Stimulated activated CD8-positive, alpha-beta memory T cell treated with anti-CD3 and anti-CD28 coated beads, Interleukin-4, amount 100 ng/mL, for 4 hours (primary cell): ENCODE results near the gene EIF4B.

ENCODE experiments used
- DNase-seq, 2 donors: peaks; one replicate each; pipeline ENCODE4 v3.0.0-alpha.2; 2020; ENCODE audit warnings: low read depth in 2 of 2, low spot score in 1 of 2

The EIF4B gene

DNA sequence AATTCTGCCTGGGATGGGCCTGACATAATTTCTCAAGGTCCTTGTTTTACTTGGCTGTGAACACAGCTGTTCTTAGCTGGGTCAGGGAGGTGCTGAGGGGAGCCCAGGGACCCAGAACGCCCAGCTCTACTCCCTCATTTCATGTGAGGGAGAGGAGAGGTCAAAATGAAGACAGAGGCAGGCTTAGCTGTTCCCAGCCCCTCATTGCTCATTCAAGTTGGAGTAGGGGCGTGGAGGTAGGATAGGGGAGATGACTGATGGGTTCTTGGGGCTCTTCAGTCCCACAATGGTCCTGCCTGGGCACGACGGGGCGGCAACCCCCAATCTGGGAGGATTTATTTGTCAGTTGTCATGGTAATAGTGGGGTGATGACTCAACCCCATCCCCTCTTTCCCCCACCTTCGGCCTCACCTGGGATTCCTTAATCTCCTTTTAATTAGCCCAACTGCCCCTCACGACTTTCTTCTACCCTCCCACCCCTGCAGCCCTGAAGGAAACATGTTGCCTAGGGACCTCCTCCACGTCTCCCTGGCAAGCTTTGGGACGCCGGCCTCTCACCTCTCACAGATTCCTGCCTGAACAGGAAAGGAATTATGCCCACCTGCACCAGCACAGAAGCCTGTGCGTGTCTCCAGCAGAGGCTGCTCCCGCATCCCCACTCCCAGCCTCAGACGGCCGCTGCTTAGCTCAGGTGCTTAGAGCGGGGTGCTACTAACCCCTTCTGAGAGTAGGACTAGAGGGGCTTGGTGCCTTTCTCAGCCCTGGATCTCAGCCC is 62.7 kb downstream of the EIF4B start:
- no peak for DNase-seq

DNA sequence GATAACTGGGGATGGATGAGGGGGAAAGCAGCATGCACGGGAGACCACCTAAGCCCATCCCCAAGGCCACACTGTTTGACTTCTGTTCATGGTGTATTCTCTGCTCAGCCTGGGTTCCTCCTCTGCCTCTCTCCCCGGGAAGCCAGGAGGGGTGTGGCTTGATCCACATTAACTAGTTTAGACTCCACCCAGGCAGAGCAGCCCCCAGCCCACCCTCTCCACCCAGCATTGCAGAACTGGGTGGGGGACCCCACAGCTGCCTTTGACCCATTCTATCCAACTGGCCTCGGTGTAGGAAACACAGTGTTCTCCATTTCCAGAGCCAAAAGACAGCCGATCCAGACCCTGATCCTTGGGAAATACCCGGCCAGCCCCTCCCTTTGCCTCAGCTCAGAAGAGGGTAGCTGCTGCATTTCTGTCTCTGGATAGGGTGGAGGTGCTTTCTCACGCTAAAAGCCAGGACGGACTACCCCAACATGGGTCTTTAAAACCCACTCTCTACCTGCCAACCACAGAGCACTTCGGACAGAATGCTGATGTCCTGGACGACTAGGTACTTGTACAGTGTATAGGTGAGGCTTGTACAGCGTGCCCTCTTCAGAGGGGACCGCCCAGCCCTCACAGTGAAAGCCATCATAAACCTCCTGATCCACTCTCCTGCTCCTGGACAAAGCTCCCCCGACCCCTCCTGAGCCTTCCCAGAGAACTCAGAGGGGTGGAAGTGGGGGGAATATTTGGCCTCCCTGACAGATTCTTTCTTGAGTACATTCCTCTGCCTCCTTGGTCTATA is 63.6 kb downstream of the EIF4B start:
- DNase-seq: no peak

DNA sequence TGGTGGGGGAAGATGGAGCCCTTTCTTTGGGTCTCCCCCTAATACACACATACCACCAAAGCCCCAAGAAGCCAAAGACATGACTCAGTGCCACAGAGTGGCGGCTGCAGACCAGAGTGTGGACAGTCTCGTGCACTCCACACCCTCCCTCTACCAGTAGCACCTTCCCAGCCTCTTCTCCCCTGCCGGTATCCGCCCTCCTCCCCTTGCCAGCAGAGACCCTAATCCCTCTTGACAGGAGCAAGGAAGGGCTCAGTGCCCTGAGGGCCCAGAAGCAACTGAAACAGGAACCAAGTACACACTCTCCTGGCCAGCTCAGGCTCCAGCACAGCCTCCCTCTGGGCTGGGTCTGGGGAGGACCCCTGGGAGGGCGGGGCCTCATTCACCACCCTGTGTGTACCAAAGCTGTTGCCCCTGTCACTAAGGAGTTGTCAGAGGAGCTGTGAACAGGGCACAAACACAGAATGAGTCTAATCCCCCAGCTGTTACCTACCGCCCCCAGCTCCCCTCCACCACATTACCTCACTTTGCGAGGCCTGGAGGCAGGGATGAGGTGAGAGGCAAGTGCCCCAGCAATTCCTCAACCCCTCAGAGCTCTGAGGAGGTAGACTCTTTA is 64.7 kb downstream of the EIF4B start:
- DNase-seq: no peak

DNA sequence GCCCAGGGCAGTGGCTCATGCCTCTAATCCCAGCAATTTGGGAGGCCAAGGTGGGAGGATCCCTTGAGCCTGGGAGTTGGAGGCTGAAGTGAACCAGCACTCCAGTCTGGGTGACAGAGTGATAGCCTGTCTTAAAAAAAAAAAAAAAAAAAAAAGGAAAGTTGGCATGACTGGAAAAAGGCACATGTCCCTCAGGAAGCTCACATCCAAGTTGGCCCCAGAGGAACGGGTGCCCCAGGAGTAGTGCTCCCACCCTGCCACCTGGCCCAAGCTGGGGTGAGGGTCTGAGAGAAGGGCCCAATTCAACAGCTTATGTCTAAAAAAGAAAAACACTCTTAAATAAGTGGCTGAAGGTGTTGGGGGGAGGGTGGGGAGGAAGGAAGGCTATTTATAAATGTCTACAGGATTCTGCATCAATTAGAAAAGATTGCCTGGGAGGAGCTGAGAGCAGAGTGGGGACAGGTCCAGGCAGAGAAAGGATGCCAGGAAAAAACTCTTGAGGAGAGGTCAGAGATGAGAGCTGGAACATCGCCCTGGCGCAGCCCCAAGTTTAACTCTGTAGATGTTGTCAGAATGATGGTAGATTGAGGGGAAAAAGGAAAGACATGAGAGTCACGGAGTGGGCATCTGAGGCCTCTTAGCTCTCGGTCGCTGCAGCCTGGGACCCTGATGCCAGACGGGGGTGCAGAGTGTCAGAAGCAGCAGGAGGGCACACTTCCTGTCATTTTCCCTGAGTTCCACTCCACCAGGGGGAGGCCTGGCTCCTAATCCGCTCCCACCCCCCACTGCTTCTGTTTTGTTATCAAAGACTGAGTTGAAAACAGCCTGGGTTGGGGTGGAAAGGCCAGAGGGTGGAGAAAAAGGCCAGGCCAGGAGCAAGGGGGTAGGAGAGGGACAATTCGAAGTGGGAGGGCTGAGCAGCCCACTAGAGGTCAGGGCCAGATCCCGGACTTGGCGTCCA is 65.6 kb downstream of the EIF4B start:
- no peak for DNase-seq

DNA sequence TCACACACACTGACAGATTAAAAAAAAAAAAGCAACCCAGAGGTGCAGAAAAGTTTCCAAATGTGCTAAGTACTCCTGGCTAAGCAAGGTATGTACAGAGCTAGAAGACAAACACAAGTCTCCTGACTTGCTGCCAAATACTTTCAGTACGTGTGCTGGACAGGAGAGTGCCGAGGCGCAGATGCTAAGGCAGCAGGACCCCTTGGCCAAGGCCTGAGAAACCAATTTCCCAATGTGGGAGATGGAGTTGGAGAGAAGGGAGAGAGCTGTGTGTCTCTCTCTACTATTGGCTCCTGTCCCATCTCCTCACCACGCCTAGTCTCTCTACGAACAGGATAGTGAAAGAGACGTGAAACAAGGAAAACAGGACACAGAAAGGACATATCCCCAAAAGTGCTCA is 67.6 kb downstream of the EIF4B start:
- DNase-seq: no peak

DNA sequence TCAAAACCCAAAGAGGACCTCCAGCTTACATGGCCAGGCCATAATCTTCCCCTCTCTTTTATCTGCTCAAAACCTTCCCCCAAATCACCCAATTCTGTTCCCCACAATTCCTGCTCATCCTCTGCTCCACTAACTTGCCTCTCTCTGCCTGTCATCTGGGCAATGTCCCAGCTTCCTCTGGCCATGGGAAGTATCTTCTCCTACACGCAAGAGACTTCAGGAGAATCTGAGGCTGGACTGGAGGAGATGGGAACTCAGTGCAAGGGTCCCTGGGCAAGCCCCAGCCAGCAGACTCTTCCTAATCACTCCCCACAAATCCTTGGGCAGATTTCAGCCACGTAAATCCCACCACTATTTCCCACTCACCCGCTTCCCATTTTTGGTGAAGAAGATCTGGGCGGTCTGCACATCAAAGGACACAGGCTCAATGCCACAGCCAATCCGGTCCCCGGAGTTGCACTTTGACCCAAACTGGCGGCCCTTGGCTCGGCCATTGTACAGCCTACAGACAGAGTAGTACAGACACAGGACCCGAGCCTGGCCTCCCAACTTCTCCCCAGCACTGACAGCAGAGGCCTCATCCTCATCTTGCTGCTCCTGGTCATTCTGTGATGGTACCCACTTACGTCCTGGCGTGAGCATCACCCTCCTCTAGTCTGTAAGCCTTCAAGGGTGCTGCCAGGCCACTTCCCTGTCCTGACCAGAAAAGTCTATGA is 68.2 kb downstream of the EIF4B start:
- no peak for DNase-seq

DNA sequence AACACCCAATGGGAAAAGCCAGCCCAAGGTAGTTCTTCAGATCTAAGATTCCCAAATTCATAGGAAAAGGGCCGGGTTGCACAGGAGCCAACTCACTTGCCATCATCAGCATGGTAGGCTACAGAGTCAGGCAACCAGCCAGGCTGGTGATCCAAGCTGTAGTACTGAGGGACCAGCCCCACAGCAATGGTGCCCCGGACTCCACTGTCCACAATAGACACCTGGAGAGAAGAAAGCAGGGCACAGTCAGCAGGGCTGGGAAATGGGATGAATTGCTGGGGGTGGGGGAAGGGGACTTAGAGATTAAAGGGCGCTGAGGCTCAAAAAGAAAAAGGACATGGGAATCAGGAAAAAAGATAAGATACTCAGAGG is 68.7 kb downstream of the EIF4B start:
- DNase-seq: no peak

DNA sequence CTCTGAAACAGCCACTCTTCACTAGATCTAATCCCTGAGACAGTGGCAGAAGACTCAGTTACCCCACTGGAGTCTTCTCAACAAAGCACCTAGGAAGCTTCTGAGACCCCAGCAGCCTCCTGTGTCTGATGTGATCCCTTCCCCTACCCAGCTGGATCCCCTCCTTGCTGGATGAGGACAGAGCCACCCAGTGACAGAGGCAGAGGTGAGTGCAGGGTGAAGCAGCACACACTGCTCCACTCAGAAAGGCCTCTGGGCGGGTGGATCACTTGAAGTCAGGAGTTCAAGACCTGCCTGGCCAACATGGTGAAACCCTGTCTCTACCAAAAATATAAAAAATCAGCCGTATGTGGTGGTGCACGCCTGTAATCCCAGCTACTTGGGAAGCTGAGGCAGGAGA is 70.2 kb downstream of the EIF4B start:
- DNase-seq: no peak

DNA sequence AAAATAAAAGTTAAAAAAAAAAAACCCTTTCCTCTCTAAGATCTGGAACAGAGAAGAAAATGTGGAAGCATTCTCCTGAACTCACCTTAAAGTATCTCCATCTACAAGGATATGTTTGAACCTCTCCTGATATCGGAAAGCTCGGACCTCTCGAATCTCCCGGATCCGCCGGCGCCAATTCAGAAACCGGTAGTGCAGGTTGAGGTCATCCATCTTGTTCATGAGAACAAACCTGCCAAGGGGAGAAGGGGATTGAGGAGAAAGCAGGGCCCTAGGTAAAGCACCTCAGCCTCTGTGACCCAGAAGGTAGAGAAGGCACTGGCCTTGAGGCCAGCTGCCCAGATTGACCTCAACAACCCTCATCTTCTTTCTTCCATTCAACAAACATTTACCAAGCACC is 70.8 kb downstream of the EIF4B start:
- no peak for DNase-seq

DNA sequence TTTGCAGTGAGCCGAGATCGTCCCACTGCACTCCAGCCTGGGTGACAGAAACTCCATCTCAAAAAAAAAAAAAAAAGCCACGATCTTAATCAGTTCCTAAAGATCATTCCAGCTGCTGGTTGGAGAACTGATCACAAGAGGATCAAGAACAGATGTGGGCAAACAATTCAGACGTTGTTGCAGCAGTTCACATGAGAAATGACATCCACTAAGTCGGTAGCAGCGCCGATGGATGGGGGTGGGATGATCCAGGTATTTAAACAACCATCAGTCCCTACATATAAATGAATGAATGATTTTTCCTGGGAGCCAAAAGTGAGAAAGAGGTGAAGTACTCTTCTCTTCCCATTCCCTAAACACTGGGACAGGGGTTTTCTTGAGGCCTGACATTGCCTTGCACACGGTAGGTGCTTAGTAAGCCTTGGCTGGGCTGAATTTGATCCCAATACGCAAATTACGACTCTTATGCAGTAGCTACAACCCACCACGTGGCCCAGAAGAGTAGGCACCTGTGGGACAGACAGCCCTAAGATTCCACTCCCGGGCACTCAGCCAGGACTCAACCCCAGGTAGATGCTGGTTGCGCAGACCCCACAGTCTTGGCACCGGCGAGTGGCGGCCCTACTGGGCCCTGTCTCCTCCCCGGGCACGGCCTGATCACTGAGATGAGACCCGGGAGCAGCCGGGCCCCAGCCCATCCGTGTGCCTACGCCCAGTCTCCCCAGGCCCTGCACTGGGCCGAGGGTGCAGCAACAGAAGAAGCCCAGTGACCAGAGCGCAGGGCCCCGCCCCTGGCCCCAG is 72.4 kb downstream of the EIF4B start:
- DNase-seq: no peak

DNA sequence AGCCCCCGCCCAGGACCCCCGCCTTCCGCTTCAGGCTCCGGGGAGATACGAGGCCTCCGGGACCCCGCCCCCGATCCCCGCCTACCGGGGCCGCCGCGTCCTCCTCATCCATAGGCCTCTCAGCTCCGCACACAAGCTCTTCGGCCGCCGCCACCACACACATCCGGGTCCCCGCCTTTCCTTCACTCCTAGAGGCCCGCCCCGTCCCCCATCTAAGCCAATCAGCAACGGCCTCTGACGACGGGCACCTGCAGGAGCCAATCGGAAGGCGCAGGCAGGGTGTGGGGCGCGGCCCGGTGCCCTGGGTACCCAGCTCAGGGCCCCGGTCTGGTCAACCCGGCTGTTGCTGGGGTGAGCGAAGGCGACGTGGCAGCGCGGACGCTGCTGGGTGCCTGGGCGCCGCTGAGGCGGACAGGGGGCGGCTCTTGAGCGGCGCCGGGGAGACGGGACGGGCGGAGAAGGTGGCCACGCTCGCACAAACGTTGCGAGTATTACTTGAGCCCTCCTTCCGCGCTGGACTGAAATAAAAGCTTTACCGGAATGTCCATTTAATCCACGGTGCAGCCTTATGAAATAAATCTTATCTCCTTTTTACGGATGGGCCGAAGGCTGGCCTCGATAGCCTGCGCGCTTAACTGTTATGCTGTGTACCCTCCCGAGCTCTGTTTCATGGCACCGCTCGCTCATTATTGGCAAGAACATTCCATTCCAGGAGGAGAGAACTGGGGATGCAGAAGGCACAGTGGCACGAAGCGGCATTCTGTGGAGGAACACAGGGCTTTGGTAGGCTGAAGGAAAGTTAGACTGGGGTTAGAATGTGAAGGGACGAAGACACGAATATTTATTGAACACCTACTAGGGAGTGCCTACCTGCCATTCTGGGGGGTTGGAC is 73.2 kb downstream of the EIF4B start, which contains the start of gene SPRYD3:
Gene SPRYD3, minus strand, starts transcription at position 165 of the 892 bp plus-strand sequence. Its CDS starts 57 bp downstream, at position 108.
- DNase-seq: peak; percentile 91 to 92

DNA sequence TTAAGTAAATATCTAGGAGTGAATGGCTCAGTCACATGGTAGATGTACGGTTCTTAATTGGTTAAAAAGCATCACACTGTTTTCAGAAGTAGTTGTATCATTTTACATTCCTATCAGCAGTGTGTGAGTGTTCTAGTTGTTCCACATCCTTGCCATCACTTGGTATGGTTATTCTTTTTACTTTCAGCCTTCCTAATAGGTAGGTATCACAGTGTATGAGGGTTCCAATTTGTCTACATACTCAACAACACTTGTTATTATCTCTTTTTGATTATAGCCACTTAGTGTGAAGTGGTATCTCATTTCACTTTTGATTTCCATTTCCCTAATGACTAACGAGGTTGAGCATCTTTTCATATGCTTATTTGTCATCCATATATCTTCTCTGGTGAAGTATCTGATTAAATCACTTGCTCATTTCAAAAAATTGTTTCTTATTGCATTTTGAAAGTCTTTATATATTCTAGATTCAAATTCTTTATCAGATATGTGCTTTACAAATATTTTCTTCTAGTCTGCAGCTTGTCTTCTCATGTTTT is 76.5 kb downstream of the EIF4B start:
- DNase-seq: no peak

DNA sequence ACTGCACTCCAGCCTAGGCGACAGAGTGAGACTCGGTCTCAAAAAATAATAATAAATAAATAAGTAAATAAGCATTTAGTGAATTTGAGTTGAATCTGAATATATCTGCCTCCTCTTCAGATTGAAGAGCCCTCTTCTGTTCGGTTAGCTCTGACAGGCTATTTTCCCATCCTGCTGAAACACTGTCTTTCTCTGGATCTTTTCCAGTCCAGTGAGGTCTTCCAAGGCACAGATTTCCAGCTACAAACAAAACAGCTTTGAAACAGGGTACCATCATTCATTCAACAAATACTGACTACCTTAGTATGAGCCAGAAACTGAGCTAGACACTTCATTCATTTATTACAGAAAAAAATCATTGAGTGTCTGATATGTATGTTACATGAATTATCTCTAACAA is 80.1 kb downstream of the EIF4B start:
- no peak for DNase-seq

DNA sequence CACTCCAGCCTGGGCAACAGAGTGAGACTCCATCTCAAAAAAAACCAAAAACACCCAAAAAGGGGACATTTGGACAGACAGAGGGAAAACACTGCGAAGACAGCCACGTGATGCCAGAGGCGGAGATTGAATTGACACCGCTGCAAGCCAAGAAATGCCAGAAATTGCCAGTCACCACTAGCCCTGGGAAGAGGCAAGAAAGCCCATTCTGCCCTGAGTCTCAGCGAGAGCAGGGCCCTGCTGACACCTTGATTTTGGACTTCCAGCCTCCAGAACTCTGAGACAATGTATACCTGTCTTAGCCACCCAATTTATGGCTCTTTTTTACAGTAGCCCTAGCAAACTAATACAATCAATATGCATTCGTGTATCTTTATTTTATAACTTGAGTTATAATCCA is 83.8 kb downstream of the EIF4B start:
- no peak for DNase-seq

DNA sequence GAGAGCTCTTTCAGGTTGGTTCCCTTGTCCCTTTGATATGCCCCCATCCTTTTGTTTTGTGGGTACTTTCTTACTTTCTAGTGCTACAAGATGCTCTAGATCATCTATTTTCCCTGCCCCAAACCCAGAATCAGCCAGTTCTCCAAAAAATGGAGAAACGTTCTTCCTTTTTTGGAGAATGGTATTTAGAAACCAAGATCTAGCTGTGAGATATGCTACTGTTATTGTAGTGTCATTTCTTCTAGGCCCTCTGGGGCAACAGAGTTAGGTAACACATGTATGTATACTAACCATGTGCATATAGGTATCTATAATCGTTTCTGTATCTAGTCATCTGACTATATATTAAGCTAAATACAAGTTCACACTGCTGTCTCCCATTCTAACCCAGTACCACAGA is 84.3 kb downstream of the EIF4B start:
- DNase-seq: no peak

DNA sequence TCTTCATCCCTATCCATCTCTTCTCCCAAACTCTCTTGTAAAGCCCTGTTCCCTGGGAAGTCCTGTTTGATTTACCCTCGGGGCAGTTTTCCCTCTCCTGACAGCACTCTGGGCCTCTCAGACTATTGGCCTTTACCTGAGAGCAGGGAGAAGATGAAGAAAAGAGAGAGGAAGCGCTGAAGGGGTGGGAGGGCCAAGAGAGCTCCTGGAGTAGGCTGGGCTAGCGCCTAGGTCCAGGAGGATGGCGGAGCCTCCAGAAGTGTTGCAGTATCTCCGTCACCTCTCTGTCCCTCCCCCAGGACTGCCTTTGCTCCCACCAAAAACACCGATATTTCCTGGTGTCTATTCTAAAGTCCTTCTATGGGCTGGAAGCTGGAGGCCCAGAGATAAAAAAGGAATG is 85.5 kb downstream of the EIF4B start:
- no peak for DNase-seq
